NCI-H82 treated with DMSO at 0.1 percent for 48 hours (cell line): ENCODE results near the gene TMEM151A.
A peak's percentile ranks its signal among the peaks of the same experiment; 100 is the strongest.

Experiments
- DNase-seq: peaks from one replicate; lab custom pipeline; 2025; ENCODE audit not compliant: unreplicated experiment; lab: John Stamatoyannopoulos, UW

Gene TMEM151A

DNA sequence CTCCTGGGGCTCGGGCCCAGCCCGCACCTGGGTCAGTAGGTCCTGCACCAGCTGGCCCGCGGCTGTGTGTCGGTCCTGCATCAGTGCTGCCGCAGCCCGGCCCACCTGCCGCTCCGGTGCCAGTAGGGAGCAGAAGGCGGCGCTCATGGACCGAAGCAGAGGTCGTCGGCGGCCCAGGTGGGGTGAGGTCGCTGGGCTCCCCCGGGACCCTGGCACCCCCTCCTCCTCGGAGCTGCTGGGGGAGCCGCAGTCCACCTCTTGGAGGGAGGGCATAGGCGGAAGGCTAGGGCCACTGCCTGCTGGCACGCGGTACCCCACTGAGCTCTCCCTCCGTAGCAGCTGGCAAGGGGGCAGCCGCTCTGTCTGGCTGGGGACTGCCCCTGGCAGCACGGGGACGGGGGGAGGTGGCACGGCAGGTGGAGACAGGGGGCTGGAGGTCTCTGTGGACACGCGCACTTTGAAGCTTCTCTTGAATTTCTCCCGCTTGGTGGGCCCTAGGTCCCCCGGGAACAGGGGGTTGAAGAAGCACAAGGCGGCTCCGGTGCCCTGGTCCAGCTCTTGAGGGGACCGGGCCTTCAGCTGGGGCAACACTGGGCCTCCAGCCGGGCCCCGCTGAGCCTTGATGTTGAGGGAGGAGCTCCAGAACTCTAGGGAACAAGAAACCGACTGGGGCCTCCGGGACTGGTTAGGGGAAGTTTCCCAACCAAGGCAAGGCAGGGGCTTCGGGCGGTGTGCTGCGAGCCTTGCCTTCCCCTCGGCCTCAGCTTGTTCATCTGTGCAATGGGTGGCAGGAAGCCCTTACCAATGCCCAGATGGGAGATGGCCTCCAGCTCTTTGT, 43.1 kb downstream of the TMEM151A start:
- DNase-seq = no peak

DNA sequence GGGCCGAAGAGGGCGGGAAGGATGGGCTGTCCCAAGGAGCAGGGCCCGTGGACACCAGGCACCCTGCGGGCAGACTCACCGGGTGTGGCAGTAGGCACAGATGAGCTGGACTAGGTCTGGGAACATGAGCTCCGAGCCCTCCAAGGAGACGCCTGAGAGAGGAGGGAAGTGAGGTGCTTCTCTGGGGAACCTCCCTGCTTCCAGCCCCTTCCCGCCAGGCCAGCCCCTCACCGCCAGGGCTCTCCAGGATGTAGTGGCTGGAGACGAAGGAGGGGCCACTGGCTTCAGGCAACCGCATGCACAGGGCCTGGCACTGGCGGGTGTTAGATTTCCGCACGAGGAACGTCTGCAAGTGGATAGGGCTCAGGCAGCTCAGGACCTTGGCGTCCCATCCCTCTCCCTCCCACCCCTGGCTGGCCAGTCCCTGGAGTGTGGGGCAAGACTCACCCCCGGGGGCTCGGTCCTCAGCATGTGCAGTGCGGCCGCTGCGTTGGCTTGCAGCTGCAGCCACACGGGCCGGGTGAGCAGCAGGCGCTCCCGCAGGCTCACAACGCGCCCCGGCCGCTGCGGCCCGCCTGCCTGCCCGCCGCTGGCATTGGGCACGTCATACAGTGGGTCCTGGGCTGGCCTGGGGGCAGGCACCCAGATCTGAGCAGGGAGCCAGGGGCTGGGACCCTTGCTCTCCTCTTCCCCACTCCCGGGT, 44.0 kb downstream of the TMEM151A start:
- no peak for DNase-seq

GRCh38 chr11:66336234-66337102, 44.8 kb downstream of the TMEM151A start, which contains the start of gene RIN1:
RIN1 (minus strand) TSS chr11:66336434; CDS start chr11:66336402, 32 bp downstream.
- DNase-seq = no peak

GRCh38 chr11:66337103-66337899, 45.6 kb downstream of the TMEM151A start:
- no peak for DNase-seq

- DNase-seq = no peak
These were observed 46.8 kb downstream of the TMEM151A start for GRCh38 chr11:66338276-66339161.

GRCh38 chr11:66339162-66339675, 47.5 kb downstream of the TMEM151A start:
- DNase-seq = no peak

- DNase-seq = no peak
These were observed 48.2 kb downstream of the TMEM151A start for GRCh38 chr11:66339686-66340483.

GRCh38 chr11:66340596-66341501, 49.2 kb downstream of the TMEM151A start:
- DNase-seq = no peak

- DNase-seq = no peak
These were observed 49.9 kb downstream of the TMEM151A start for GRCh38 chr11:66341502-66342126.

DNA sequence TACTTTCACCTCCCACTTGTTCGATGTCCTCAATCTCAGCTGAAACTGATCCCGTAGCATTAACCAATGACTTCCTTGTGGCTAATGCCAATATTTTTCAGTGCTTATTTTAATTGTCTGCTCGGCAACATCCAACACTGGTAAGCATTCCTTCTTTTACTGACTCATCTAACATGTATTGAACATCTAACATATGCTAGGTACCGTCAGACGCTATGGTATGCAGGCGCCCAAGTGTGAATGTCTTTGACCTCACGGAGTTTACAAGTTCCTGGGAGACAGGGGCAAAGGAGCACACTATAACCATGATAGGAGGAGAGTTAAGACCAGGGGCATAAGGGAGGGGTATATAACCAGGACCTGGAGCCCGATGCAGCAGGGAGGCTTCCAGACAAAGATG, 51.5 kb downstream of the TMEM151A start:
- no peak for DNase-seq

DNA sequence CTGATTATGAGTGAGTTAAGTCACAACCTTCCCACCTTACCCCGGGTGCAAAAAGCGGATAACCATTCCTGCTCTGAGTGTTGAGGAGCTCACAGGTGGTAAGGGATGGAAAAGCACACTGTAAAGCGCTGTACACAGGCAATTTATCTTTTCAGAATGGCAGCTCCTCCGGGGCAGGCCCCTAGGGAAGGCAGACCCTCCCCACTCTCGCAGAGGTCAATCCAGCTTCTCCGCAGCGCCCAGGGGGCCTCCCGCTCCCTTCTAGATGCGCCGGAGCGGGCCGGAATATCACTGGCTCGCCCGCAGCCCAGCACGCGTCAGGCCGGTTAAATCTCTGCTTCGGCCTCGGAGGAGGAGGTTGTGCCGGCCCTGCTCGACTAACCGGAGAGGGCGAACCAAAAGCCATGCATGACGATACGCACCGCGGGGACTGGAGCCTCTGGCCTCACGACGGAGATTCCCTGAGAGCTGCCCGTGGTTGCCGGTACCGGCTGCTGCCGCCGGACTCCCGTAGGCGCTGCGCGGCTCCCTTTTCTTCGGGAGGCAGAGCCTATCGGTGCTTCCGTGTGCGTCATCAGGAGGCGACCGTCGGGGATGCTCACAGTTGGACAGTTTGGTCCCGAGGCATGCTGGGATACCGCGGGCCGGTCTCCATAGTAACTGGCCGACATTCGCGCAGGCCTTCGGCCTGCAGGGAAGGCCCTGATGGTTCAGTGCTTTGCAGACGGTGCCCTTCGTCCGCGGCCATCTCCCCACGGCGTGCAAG, 53.0 kb downstream of the TMEM151A start, which contains the start of gene BRMS1:
Gene BRMS1, minus strand, starts transcription at position 555 of the 766 bp plus-strand sequence. CDS start 2,870 bp downstream, outside the sequence.
- DNase-seq = peak; percentile 71

DNA sequence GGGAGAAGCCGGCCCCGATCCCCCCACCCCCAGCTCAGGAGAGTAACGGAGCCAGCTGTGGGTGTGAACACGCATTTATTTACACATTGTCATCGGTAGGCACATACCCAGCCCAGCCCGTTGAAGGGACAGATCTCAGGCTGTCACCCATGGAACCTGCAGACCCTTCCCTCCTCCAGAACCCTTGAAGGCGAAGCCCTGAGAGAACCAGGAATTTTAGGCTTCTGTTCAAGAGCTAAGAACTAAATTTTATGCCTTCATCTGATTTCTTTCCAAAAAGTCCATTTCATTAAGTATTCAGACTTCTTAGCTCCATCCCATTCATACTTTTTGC, 53.6 kb downstream of the TMEM151A start:
- DNase-seq = no peak
